Lower leg skin (tissue), 4 donors: Measurements from ENCODE around the gene SMPD2. TPM values are rescaled to one million over a fixed set of nuclear protein-coding genes. Genes with fewer than 3 reads are reported as not detected.

Experiments
- DNase-seq, 2 donors: peaks; one replicate each; pipeline ENCODE4 v3.0.0-alpha.2; 2019; ENCODE audit warnings: low spot score in 2 of 2
- H3K4me3 ChIP-seq: fragments of 200-600 bp; sonication (generic); 2 replicates; pipeline ENCODE4 v1.5.1; 2017; ENCODE audit warnings: mild to moderate bottlenecking, low read depth; ENCODE audit not compliant: poor library complexity, severe bottlenecking
- POLR2A ChIP-seq, 2 donors: fragments of 450-650 bp; IDR thresholded peaks; one replicate each; pipeline ENCODE4 v1.6.1; 2016 to 2017; ENCODE audit warnings: antibody characterized with exemption in 2 of 2, mild to moderate bottlenecking in 1 of 2, moderate library complexity in 1 of 2
- WGBS, 2 donors: methylation state at CpG; one replicate each; pipeline ENCODE4 v1.1.5; 2018; 5-methylcytosine and 5-hydroxymethylcytosine counted together
- intact Hi-C: fragments of 100-400 bp; cut with DNase I; formaldehyde crosslinking; loops from one replicate; pipeline ENCODE4 v1.15.0; 2023; ENCODE audit warnings: low total_unique reads
- total RNA-seq, 4 donors: library from RNA; depleted of rRNA; stranded (reverse); fragments of >200 nt; gene quantifications; one replicate each; pipeline ENCODE4 v1.1.0, GENCODE V29; 2016
- TF ChIP-seq, protein P1 (sequence below), 3 donors: fragments of 450-650 bp; IDR thresholded peaks; one replicate each; pipeline ENCODE4 v1.5.1; 2016; ENCODE audit warnings: antibody characterized with exemption in 3 of 3, mild to moderate bottlenecking in 3 of 3, moderate library complexity in 2 of 3

The SMPD2 gene
- total RNA-seq, 4 donors from 2014 or later: 17.4 to 24.9 (median 20.8) TPM

DNA sequence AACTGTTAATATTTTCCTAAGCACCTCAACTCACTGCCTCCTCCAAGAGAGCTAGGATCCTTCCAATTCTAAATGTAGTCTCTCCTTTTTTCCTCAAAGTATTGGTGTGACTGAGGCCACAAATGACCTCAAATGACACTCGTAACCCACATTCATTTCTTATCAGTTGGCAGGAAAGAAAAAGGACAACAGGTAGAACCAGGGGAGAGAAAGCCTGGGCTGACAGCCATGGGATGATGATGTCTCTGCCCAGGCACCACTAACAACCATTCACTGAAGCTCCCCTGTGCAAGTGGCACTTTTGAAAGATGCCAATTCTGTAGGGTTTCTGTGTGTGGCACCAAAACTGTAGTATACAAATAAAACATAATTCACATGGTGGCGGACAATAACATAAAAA, 35.1 kb downstream of the SMPD2 start:
- no peak overlapping the region for H3K4me3 ChIP-seq
- whole genome bisulfite sequencing, 2 donors: 88 to 91% methylated on average over 2 of the region's 2 CpGs
- no peak for DNase-seq
- TF ChIP-seq, protein P1, sequence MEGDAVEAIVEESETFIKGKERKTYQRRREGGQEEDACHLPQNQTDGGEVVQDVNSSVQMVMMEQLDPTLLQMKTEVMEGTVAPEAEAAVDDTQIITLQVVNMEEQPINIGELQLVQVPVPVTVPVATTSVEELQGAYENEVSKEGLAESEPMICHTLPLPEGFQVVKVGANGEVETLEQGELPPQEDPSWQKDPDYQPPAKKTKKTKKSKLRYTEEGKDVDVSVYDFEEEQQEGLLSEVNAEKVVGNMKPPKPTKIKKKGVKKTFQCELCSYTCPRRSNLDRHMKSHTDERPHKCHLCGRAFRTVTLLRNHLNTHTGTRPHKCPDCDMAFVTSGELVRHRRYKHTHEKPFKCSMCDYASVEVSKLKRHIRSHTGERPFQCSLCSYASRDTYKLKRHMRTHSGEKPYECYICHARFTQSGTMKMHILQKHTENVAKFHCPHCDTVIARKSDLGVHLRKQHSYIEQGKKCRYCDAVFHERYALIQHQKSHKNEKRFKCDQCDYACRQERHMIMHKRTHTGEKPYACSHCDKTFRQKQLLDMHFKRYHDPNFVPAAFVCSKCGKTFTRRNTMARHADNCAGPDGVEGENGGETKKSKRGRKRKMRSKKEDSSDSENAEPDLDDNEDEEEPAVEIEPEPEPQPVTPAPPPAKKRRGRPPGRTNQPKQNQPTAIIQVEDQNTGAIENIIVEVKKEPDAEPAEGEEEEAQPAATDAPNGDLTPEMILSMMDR (IDR thresholded peaks at IDR 0.05): no peak
- no peak for TF ChIP-seq POLR2A (IDR thresholded peaks at IDR 0.05)
- intact Hi-C loops: no loop called here

DNA sequence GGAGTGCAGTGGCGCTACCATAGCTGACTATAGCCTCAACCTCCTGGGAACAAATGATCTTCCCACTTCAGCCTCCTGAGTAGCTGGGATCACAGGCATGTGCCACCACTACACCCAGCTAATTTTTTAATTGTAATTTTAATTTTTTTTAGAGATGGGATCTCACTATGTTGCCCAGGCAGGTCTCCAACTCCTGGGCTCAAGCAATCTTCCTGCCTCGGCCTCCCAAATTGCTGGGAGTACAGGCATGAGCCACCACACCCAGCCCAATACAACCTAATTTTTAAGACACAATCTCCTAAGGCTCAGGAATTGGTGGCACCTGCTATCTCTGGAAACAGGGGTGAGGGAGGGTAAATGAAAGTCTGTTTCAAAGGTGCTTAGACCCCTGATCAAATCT, 36.7 kb downstream of the SMPD2 start:
- no peak for DNase-seq
- H3K4me3 ChIP-seq: no peak overlapping the region
- intact Hi-C loops: no loop called here
- TF ChIP-seq, protein P1 (IDR thresholded peaks at IDR 0.05): no peak
- no peak for TF ChIP-seq POLR2A (IDR thresholded peaks at IDR 0.05)
- WGBS, 2 donors: 89% methylated on average over 2 of the region's 2 CpGs

DNA sequence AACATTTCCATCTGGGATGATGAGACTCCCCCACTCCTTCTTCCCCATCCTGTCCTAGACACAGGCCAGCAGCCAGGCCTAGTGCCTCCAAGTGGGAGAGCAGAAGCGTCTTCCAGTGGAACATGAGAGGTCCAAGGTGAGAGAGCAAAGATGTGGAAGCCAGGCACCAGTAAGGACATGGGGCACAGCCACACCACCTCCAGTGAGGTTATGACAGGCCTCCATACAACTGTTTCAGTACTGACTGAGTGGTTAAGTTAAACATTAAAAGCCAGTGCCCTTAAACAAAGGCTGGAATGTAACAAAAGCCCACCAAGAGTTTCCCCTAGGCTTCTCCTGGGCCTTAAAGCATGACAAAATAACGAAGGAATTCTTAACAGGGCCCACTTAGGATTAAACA, 37.2 kb downstream of the SMPD2 start:
- intact Hi-C loops: no loop called here
- TF ChIP-seq, protein P1 (IDR thresholded peaks at IDR 0.05): no peak
- no peak for TF ChIP-seq POLR2A (IDR thresholded peaks at IDR 0.05)
- H3K4me3 ChIP-seq: no peak overlapping the region
- WGBS, 2 donors: 60 to 67% methylated on average over 2 of the region's 2 CpGs
- DNase-seq: no peak

DNA sequence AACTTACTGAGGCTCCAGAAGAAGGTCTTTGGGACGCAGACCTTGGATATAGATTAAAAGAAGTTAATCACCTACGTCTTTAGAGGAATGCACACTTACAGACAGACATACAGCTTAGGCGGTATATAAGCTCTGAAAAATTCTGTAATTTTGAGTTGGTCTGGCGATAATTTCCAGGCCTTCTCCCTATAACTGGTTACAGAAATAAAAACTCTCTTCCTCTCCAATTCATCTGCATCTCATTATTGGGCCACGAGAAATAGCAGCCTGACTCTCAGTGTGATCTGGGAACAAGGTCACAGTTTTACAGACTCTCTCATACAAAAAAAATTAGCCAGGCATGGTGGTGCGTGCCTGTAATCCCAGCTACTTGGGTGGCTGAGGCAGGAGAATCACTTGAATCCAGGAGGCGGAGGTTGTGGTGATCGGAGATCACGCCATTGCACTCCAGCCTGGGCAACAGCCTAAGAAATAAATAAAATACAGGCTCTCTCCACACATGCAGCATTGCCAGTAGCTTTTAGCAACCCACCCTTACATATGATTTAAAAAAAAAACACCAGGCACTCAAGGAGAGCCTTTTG, 37.8 kb downstream of the SMPD2 start:
- intact Hi-C loops: no loop called here
- no peak overlapping the region for H3K4me3 ChIP-seq
- TF ChIP-seq, protein P1 (IDR thresholded peaks at IDR 0.05): no peak
- TF ChIP-seq POLR2A (IDR thresholded peaks at IDR 0.05): no peak
- DNase-seq: no peak
- WGBS, 2 donors: 64 to 74% methylated on average over 9 of the region's 9 CpGs

DNA sequence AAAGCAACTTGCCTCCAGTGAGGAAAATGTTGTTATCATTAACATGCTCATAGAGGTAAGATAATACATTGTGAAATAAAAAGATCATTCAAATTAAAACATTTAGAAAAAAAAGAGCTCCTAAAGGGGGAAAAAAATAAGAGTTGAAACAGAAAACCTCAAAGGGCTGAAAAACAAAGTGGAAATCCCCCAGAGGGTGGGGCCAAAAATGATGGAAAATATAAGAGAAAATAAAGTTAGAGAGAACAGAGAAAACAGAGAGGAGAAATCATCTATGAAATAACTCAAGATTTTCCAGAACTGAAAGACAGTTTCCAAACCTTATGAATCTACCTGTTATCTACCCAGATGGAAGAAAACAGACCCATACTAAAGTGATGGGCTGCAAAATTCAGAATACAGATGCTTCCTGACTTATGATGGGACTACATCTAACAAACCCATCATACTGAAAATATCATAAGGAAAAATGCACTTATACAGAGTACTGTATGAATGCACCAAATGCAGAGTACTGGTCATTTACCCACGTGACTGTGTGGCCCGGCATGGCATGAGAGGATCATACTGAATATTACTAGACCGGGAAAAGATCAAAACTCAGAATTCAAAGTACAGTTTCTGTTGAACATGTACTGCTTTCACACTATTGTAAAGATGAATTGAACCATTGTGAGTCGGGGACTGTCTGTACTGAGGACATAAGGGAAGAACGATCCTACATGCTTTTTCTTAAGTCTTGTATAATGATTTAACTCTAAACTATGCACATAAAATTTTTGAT, 38.5 kb downstream of the SMPD2 start:
- no peak overlapping the region for H3K4me3 ChIP-seq
- 74 to 83% methylated on average over 5 of the region's 5 CpGs for WGBS, 2 donors

More for the DNA sequence above, 38.5 kb downstream of the SMPD2 start:
- intact Hi-C loops: no loop called here
- DNase-seq: no peak
- TF ChIP-seq, protein P1 (IDR thresholded peaks at IDR 0.05): no peak
- TF ChIP-seq POLR2A (IDR thresholded peaks at IDR 0.05): no peak
